ENCODE measurements around the gene ARID1B.

DNA sequence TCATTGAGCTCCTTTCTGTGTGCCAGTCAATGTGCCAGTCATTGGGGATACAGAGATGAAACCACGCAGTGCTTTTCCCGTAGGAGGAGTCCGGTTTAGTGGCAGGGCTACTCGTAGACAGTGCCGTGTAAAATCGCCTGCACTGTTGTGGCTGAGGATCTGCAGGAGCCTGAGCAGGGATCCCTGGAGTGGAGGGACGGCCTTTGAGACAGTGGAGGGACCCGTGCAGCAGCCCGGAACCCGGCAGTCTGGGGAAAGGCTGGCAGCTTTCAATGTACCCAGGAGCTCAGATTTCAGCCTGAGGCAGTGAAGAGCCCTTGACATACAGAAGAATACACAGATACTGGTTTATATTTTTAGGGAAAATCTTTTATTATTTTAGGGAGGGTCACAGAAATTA is 203.3 kb downstream of the ARID1B start:
- TF ChIP-seq CTCF (conservative IDR thresholded peaks at IDR 0.05; ENCODE audit: low read depth, low read length) = no peak
- TF ChIP-seq EZH2 (IDR thresholded peaks at IDR 0.05; ENCODE audit: borderline replicate concordance, low read depth, low read length, poor library complexity, severe bottlenecking) = no peak
